ENCODE measurements around the gene ACKR2. TPM values are rescaled to one million over a fixed set of nuclear protein-coding genes. Genes with fewer than 3 reads are reported as not detected.

Gene ACKR2
- total RNA-seq, 1 donor: under 0.01 TPM

- H3K4me3 ChIP-seq (ENCODE audit: low read depth, low read length): no peak overlapping the region
- no peak for DNase-seq (ENCODE audit: low read depth)
- TF ChIP-seq, protein P1, sequence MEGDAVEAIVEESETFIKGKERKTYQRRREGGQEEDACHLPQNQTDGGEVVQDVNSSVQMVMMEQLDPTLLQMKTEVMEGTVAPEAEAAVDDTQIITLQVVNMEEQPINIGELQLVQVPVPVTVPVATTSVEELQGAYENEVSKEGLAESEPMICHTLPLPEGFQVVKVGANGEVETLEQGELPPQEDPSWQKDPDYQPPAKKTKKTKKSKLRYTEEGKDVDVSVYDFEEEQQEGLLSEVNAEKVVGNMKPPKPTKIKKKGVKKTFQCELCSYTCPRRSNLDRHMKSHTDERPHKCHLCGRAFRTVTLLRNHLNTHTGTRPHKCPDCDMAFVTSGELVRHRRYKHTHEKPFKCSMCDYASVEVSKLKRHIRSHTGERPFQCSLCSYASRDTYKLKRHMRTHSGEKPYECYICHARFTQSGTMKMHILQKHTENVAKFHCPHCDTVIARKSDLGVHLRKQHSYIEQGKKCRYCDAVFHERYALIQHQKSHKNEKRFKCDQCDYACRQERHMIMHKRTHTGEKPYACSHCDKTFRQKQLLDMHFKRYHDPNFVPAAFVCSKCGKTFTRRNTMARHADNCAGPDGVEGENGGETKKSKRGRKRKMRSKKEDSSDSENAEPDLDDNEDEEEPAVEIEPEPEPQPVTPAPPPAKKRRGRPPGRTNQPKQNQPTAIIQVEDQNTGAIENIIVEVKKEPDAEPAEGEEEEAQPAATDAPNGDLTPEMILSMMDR (IDR thresholded peaks at IDR 0.05; ENCODE audit: insufficient read depth, low read depth, low read length): no peak
Measured at GRCh38 chr3:42886294-42886822, 77.1 kb downstream of the ACKR2 start.

DNA sequence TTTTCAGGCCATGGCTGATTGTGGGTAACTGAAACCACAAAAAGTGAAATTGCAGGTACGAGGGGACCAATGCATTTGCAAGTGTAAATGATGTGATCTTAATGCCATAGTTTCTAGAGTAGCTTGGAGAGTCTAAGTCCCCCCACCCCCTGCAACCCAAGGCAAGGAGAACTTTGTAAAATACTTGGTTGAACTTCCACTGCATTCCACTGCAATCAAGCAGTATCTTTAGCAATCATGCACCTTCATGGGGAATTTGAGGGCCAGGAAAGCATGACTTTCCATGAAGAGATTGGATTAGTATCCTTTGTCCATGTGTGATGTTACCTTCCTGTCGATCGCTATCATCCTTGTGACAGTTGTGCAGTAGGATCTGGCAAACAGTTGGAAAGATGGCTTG lies 77.8 kb downstream of the ACKR2 start:
- H3K4me3 ChIP-seq (ENCODE audit: low read depth, low read length): no peak overlapping the region
- no peak for DNase-seq (ENCODE audit: low read depth)
- TF ChIP-seq, protein P1 (IDR thresholded peaks at IDR 0.05; ENCODE audit: insufficient read depth, low read depth, low read length): no peak

DNA sequence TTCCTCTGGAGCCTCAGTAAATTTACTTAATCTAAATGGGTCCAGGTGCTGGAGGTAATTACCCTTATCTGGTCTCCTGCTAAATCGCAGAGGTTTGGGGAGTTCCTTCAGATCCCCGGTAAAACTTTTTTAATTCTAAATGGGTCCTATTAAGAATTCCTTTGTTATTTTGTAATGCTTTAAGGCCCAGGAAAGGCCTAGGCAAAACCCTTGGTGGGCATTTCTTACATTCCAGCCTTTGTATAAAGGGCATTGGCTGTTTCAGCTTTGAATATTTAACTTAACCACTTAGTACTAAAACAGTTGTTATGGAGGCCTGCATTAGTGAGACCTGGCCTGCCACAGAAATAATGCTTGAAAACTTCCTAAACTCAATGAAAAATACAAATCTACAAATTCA lies 81.8 kb downstream of the ACKR2 start:
- DNase-seq (ENCODE audit: low read depth): no peak
- TF ChIP-seq, protein P1 (IDR thresholded peaks at IDR 0.05; ENCODE audit: insufficient read depth, low read depth, low read length): no peak
- no peak overlapping the region for H3K4me3 ChIP-seq (ENCODE audit: low read depth, low read length)

DNA sequence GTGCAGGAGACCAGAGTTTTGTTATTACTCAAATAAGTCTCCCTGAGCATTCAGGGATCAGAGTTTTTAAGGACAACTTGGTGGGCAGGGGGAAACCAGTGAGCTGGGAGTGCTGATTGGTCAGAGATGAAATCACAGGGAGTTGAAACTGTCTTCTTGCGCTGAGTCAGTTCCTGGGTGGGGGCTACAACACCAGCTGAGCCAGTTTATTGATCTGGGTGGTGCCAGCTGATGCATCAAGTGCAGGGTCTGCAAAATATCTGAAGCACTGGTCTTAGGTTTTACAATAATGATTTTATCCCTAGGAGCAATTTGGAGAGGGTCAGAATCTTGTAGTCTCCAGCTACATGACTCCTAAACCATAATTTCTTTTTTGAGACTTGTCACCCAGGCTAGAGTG lies 82.9 kb downstream of the ACKR2 start:
- H3K4me3 ChIP-seq (ENCODE audit: low read depth, low read length): no peak overlapping the region
- DNase-seq (ENCODE audit: low read depth): no peak
- TF ChIP-seq, protein P1 (IDR thresholded peaks at IDR 0.05; ENCODE audit: insufficient read depth, low read depth, low read length): no peak

- DNase-seq (ENCODE audit: low read depth): no peak
- TF ChIP-seq, protein P1 (IDR thresholded peaks at IDR 0.05; ENCODE audit: insufficient read depth, low read depth, low read length): no peak
Measured at GRCh38 chr3:42892807-42893206, 83.6 kb downstream of the ACKR2 start.

DNA sequence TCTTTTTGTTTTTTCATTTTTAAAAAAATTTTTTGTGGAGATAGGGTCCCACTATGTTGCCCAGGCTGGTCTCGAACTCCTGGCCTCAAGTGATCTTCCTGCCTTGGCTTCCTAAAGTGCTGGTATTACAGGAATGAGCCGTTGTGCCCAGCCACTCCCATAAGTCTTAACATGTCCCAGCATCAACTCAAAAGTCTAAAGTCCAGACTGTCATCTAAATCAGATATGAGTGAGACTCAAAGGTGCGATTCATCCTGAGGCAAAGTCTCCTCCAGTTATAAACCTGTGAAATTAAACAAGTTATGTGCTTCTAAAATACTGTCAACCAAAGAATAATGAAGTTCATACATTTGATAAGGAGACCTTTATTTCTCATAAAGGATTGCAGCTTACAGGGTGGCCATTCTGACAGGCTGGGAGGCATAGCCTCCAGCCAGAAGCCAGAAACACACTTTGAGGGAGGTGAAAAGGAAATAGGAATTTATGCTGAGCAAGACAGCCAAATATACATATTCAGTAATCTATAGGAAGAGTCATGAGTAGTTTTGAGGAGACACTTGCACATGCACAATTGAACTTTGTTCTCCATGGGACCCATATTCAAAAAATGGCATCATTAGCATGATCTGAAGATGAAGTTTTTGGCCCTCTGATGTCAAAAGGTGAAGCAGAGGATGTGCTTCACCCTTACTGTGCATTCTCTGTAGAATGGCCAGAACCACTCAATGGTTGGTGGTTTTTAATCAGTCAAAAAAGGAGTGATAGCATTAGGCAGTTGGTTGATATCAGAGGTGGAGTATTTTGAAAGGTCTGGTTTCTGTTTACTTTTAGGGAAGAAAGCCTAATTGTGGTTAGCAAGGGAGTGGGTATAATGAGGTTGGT lies 85.7 kb downstream of the ACKR2 start:
- TF ChIP-seq, protein P1 (IDR thresholded peaks at IDR 0.05; ENCODE audit: insufficient read depth, low read depth, low read length): no peak
- H3K4me3 ChIP-seq (ENCODE audit: low read depth, low read length): no peak overlapping the region
- DNase-seq (ENCODE audit: low read depth): no peak

More at GRCh38 chr3:42892807-42893206, 83.6 kb downstream of the ACKR2 start:
- no peak overlapping the region for H3K4me3 ChIP-seq (ENCODE audit: low read depth, low read length)
